AG04449 (cell line): Measurements from ENCODE around the gene CTNNBIP1.

Source experiments
- CTCF ChIA-PET: fragments of 350-600 bp; formaldehyde crosslinking; extraction: SDS; loops from one replicate; lab custom pipeline; 2021; ENCODE audit warnings: antibody characterized with exemption; lab: Yijun Ruan, JAX
- POLR2A ChIA-PET: fragments of 400-600, 350-600 bp; formaldehyde crosslinking; extraction: SDS; loops from one replicate; lab custom pipeline; 2020; ENCODE audit warnings: antibody characterized with exemption, inconsistent platforms; lab: Yijun Ruan, JAX
- DNase-seq: peaks from one replicate; pipeline ENCODE4 v3.0.0-alpha.2; 2010; ENCODE audit warnings: low read depth, low spot score
- H3K4me3 ChIP-seq: 2 replicates; pipeline ENCODE4 v1.5.1; 2011; ENCODE audit warnings: low read depth, mild to moderate bottlenecking, control low read depth, low read length
- CTCF ChIP-seq: IDR thresholded peaks from one replicate; pipeline ENCODE4 v1.5.1; 2011; ENCODE audit warnings: mild to moderate bottlenecking, moderate library complexity, low read length, control low read depth, inconsistent platforms; ENCODE audit not compliant: insufficient read depth; ENCODE audit errors: missing control alignments

Gene CTNNBIP1

GRCh38 chr1:9873385-9873784, 36.7 kb downstream of the CTNNBIP1 start:
- H3K4me3 ChIP-seq, result no peak overlapping the region
- DNase-seq, result no peak
- POLR2A ChIA-PET, result interaction anchor here (1.9 kb wide), 1 partner anchor 69 kb away, joined by 6 read pairs; the partner anchor contains the start of genes LZIC and NMNAT1
- TF ChIP-seq CTCF, result no peak
- CTCF ChIA-PET, result interaction anchor here (0.9 to 31.2 kb wide), 17 partner anchors 4 to 556 kb away, joined by 4 to 502 read pairs (median 8); partner anchors contain the start of genes LZIC, NMNAT1 and UBE4B

DNA sequence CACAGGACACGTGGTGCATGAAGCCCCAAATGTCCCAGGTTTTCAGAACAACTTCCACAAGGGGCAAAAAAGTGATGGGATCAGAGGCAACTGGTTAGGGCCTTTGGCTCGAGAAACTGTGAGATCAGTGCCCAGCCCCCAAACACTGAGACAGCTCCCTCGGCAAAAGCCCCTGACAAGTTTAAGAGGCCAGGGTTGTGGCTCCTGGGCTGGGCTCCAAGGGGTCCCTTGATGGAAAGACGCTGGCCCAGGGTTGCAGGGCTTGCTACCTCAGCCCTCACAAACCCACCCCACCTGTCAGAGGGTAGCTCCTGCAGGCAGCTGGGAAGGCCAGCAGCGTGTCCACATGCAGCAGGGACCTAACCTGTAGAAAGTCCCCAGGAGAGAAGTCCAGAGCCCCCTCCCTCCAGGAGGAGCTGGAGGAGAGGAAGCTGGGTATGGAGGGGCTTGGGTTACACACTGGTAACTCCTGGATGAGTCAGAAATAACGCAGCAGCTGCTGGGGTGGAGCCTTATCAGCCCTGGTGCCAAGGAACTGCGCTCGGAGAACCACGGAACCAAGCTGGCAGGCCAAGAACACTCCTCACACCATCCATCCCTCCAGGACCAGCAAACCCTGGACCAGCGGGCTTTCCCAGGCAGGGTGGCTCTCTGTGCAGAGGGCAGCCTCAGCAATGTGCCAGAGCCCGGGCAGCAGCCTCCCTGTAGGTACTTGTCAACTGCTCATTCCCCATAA, 37.5 kb downstream of the CTNNBIP1 start:
- CTCF ChIA-PET, result interaction anchor here (0.9 to 31.2 kb wide), 11 partner anchors 4 to 244 kb away, joined by 3 to 502 read pairs (median 18); partner anchors contain the start of genes LZIC and NMNAT1
- DNase-seq, result no peak
- H3K4me3 ChIP-seq, result no peak overlapping the region
- POLR2A ChIA-PET, result interaction anchor here (0.6 to 1.9 kb wide), 2 partner anchors 41 to 70 kb away, joined by 3 to 6 read pairs; partner anchors contain the start of genes LZIC and NMNAT1
- no peak for TF ChIP-seq CTCF

GRCh38 chr1:9871707-9872425, 38.2 kb downstream of the CTNNBIP1 start:
- DNase-seq, result no peak
- ChIA-PET POLR2A (interaction anchor here (0.6 kb wide), 1 partner anchor 41 kb away, joined by 3 read pairs; no protein-coding TSS in a partner anchor), CTCF (interaction anchor here (1.4 to 31.2 kb wide), 9 partner anchors 3 to 246 kb away, joined by 3 to 502 read pairs (median 63); partner anchors contain the start of genes LZIC and NMNAT1)
- no peak for TF ChIP-seq CTCF
- H3K4me3 ChIP-seq, result no peak overlapping the region

GRCh38 chr1:9871021-9871420, 39.0 kb downstream of the CTNNBIP1 start:
- DNase-seq, result no peak
- CTCF ChIA-PET, result interaction anchor here (0.9 to 31.2 kb wide), 7 partner anchors 2 to 245 kb away, joined by 4 to 502 read pairs (median 179); partner anchors contain the start of genes LZIC and NMNAT1
- POLR2A ChIA-PET, result no interaction called here
- TF ChIP-seq CTCF, result no peak
- no peak overlapping the region for H3K4me3 ChIP-seq

GRCh38 chr1:9870572-9870971, 39.5 kb downstream of the CTNNBIP1 start:
- TF ChIP-seq CTCF, result no peak
- POLR2A ChIA-PET, result no interaction called here
- DNase-seq, result no peak
- CTCF ChIA-PET, result interaction anchor here (0.9 to 31.2 kb wide), 8 partner anchors 2 to 244 kb away, joined by 4 to 502 read pairs (median 98); partner anchors contain the start of genes LZIC and NMNAT1
- no peak overlapping the region for H3K4me3 ChIP-seq
